Uterus (tissue), 2 donors: ENCODE data around the gene MRPL51.

Experiments used
- POLR2A ChIP-seq, 2 donors: fragments of 450-650 bp; IDR thresholded peaks; one replicate each; pipeline ENCODE4 v1.6.1; 2016; ENCODE audit warnings: antibody characterized with exemption in 2 of 2, mild to moderate bottlenecking in 1 of 2, moderate library complexity in 1 of 2
- TF ChIP-seq, protein P1 (sequence below), 4 experiments: fragments of 200-600 bp in 2 of 4; fragments of 450-650 bp in 2 of 4; sonication (generic) in 2 of 4; IDR thresholded peaks; one replicate each; pipeline ENCODE4 v1.5.1; 2016 to 2019; ENCODE audit warnings: antibody characterized with exemption in 4 of 4, mild to moderate bottlenecking in 2 of 4, moderate library complexity in 1 of 4

DNA sequence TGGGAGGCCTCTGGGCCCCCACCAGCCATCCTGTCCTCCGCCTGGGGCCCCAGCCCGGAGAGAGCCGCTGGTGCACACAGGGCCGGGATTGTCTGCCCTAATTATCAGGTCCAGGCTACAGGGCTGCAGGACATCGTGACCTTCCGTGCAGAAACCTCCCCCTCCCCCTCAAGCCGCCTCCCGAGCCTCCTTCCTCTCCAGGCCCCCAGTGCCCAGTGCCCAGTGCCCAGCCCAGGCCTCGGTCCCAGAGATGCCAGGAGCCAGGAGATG, 40.5 kb upstream of the MRPL51 start:
- peak in 1 of 2 donors; percentile 11 for TF ChIP-seq POLR2A (IDR thresholded peaks at IDR 0.05)
- TF ChIP-seq, protein P1, sequence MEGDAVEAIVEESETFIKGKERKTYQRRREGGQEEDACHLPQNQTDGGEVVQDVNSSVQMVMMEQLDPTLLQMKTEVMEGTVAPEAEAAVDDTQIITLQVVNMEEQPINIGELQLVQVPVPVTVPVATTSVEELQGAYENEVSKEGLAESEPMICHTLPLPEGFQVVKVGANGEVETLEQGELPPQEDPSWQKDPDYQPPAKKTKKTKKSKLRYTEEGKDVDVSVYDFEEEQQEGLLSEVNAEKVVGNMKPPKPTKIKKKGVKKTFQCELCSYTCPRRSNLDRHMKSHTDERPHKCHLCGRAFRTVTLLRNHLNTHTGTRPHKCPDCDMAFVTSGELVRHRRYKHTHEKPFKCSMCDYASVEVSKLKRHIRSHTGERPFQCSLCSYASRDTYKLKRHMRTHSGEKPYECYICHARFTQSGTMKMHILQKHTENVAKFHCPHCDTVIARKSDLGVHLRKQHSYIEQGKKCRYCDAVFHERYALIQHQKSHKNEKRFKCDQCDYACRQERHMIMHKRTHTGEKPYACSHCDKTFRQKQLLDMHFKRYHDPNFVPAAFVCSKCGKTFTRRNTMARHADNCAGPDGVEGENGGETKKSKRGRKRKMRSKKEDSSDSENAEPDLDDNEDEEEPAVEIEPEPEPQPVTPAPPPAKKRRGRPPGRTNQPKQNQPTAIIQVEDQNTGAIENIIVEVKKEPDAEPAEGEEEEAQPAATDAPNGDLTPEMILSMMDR (IDR thresholded peaks at IDR 0.05), result no peak
